Measurements from ENCODE around the gene PIBF1.
"Not testable (repeated sequence)": the region's sequence is repeated elsewhere in the genome, so short reads cannot be mapped to it uniquely, and the experiment has no call there.

PIBF1 gene

GRCh38 chr13:72754111-72754510, 27.8 kb upstream of the PIBF1 start:
- ChIA-PET POLR2A (ENCODE audit: low non-redundant PET) (no interaction called here), CTCF (interaction anchor here (0.7 kb wide), 1 partner anchor 1954 kb away, joined by 3 read pairs; no protein-coding TSS in a partner anchor)
- no peak for DNase-seq (ENCODE audit: low spot score)
- no peak for TF ChIP-seq CTCF (conservative IDR thresholded peaks at IDR 0.05; ENCODE audit: low read depth)
- H3K27ac ChIP-seq = peak overlapping the region; percentile 43

GRCh38 chr13:72757792-72758535, 24.0 kb upstream of the PIBF1 start:
- no peak for TF ChIP-seq CTCF (conservative IDR thresholded peaks at IDR 0.05; ENCODE audit: low read depth)
- POLR2A ChIA-PET (ENCODE audit: low non-redundant PET) = no interaction called here

GRCh38 chr13:72760189-72760588, 21.7 kb upstream of the PIBF1 start:
- CTCF ChIA-PET = no interaction called here
- POLR2A ChIA-PET (ENCODE audit: low non-redundant PET) = no interaction called here

More at GRCh38 chr13:72757792-72758535, 24.0 kb upstream of the PIBF1 start:
- DNase-seq (ENCODE audit: low spot score) = no peak
- no peak overlapping the region for H3K27ac ChIP-seq
- CTCF ChIA-PET = interaction anchor here (0.6 kb wide), 1 partner anchor 1007 kb away, joined by 3 read pairs; no protein-coding TSS in a partner anchor

GRCh38 chr13:72763411-72763810, 18.5 kb upstream of the PIBF1 start:
- DNase-seq (ENCODE audit: low spot score) = no peak
- CTCF ChIA-PET = no interaction called here
- TF ChIP-seq CTCF (conservative IDR thresholded peaks at IDR 0.05; ENCODE audit: low read depth) = no peak
- POLR2A ChIA-PET (ENCODE audit: low non-redundant PET) = no interaction called here
- no peak overlapping the region for H3K27ac ChIP-seq

More at GRCh38 chr13:72760189-72760588, 21.7 kb upstream of the PIBF1 start:
- H3K27ac ChIP-seq = no peak overlapping the region
- no peak for TF ChIP-seq CTCF (conservative IDR thresholded peaks at IDR 0.05; ENCODE audit: low read depth)
- no peak for DNase-seq (ENCODE audit: low spot score)

DNA sequence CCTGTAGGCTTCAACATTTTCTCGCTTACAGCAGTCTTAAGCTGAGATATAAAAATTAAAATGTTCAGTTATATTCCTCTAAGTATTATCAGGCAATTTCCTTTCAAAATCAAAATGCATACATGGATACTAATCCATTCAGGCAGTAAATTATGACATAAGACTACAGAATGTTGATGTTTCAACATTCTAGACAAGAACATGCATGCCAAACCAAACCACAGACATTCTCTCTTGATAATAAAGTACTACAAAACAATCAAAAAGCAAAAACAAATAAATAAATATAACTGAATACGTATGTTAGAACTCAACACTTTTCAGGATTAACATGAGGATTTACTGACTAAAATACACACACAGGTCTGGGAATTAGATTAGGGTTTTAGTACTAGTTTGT, 7.9 kb upstream of the PIBF1 start:
- no peak overlapping the region for H3K27ac ChIP-seq
- POLR2A ChIA-PET (ENCODE audit: low non-redundant PET) = no interaction called here
- peak; percentile 40 for DNase-seq (ENCODE audit: low spot score)
- CTCF ChIA-PET = no interaction called here
- TF ChIP-seq CTCF (conservative IDR thresholded peaks at IDR 0.05; ENCODE audit: low read depth) = no peak

DNA sequence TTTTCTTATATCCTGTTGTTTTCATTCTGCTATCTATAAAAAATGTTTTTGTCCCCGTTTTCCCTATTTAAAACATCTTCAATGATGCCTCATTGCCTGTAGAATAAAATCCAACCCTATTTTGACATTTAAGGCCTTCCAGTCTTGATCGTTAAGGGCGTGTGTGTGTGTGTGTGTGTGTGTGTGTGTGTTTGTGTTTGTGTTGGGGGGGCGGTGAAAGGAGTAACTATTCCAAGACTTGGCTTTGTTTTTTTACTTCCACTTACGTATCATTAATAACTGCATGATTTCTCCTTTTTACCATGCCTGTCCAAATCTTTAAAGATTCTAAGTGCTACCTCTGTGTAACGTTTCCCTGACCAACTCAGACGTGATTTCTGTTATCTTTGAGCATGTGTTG, 784 bp downstream of the PIBF1 start:
- no peak overlapping the region for H3K27ac ChIP-seq
- no peak for TF ChIP-seq CTCF (conservative IDR thresholded peaks at IDR 0.05; ENCODE audit: low read depth)
- POLR2A ChIA-PET (ENCODE audit: low non-redundant PET) = no interaction called here

GRCh38 chr13:72784679-72785078, 2.7 kb downstream of the PIBF1 start:
- H3K27ac ChIP-seq; POLR2A ChIA-PET (ENCODE audit: low non-redundant PET); DNase-seq (ENCODE audit: low spot score): not testable (repeated sequence)
- CTCF ChIA-PET = interaction anchor here (0.6 to 0.7 kb wide), 2 partner anchors 934 to 1249 kb away, joined by 3 to 5 read pairs; no protein-coding TSS in a partner anchor

More for the DNA sequence above, 784 bp downstream of the PIBF1 start:
- CTCF ChIA-PET = no interaction called here
- no peak for DNase-seq (ENCODE audit: low spot score)
